ENCODE results near the gene SESTD1.

DNA sequence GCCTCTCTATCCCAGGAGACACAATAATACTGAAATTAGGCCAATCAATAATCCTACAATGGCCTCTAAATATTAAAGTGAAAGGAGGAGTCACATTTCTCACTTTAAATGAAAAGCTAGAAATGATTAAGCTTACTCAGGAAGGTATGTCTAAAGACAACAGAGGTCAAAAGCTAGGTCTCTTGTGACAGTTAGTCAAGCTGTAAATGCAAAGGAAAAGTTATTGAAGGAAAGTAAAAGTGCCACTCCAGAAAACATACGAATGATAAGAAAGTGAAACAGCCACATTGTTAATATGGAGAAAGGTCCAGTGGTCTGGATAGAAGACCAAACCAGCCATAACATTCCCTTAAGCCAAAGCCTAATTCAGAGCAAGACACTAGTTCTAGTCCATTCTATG lies 9.5 kb downstream of the SESTD1 start:
- TF ChIP-seq, protein P1, sequence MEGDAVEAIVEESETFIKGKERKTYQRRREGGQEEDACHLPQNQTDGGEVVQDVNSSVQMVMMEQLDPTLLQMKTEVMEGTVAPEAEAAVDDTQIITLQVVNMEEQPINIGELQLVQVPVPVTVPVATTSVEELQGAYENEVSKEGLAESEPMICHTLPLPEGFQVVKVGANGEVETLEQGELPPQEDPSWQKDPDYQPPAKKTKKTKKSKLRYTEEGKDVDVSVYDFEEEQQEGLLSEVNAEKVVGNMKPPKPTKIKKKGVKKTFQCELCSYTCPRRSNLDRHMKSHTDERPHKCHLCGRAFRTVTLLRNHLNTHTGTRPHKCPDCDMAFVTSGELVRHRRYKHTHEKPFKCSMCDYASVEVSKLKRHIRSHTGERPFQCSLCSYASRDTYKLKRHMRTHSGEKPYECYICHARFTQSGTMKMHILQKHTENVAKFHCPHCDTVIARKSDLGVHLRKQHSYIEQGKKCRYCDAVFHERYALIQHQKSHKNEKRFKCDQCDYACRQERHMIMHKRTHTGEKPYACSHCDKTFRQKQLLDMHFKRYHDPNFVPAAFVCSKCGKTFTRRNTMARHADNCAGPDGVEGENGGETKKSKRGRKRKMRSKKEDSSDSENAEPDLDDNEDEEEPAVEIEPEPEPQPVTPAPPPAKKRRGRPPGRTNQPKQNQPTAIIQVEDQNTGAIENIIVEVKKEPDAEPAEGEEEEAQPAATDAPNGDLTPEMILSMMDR (IDR thresholded peaks at IDR 0.05; ENCODE audit: poor library complexity, severe bottlenecking), result no peak
- TF ChIP-seq POLR2AphosphoS5 (IDR thresholded peaks at IDR 0.05), result no peak
- TF ChIP-seq RAD21 (conservative IDR thresholded peaks at IDR 0.05), result no peak
- TF ChIP-seq EP300 (conservative IDR thresholded peaks at IDR 0.05; ENCODE audit: poor library complexity, severe bottlenecking), result no peak
- TF ChIP-seq TAF1 (IDR thresholded peaks at IDR 0.05; ENCODE audit: low read depth), result no peak
- no peak for TF ChIP-seq EZH2 (IDR thresholded peaks at IDR 0.05; ENCODE audit: borderline replicate concordance, insufficient read depth, low read length, poor library complexity, severe bottlenecking)

All from neural cell (in vitro differentiated cells).